OCI-LY7 (cell line): ENCODE data around the gene MYH10. TPM values are rescaled to one million over a fixed set of nuclear protein-coding genes. Genes with fewer than 3 reads are reported as not detected.
A peak's percentile ranks its signal among the peaks of the same experiment; 100 is the strongest.

Experiments used
- BruUV-seq: library from RNA; stranded (reverse); fragments of 400-500 nt; replicated peaks from 2 replicates; lab custom pipeline; 2021; lab: Mats Ljungman, UMichigan
- CTCF ChIA-PET: fragments of 300-600 bp; sonication (Branson Sonifier 250); formaldehyde crosslinking; loops from one replicate; lab custom pipeline; 2022; ENCODE audit warnings: antibody characterized with exemption; ENCODE audit not compliant: unreplicated experiment; lab: Charles Lee
- POLR2A ChIA-PET: fragments of 300-600 bp; sonication (Branson Sonifier 250); formaldehyde crosslinking; loops from one replicate; lab custom pipeline; 2022; ENCODE audit warnings: antibody characterized with exemption; lab: Charles Lee
- DNase-seq: peaks from one replicate; pipeline ENCODE4 v3.0.0-alpha.2; 2015; ENCODE audit warnings: low spot score
- H2AFZ ChIP-seq: fragments of 200-600 bp; sonication (generic), shearing (Covaris generic); 2 replicates; pipeline ENCODE4 v1.6.1; 2014; ENCODE audit warnings: mild to moderate bottlenecking, antibody characterized with exemption, low read length, moderate library complexity
- H3K27ac ChIP-seq: fragments of 200-600 bp; sonication (generic); 2 replicates; pipeline ENCODE4 v1.5.1; 2014; ENCODE audit warnings: mixed run types, low read depth, mild to moderate bottlenecking, moderate library complexity, low read length, inconsistent platforms; ENCODE audit not compliant: poor library complexity, severe bottlenecking
- H3K36me3 ChIP-seq: fragments of 200-600 bp; sonication (generic); 2 replicates; pipeline ENCODE4 v1.6.1; 2014; ENCODE audit warnings: mild to moderate bottlenecking, antibody characterized with exemption, low read length, moderate library complexity, mixed read lengths; ENCODE audit not compliant: insufficient read depth
- H3K4me1 ChIP-seq: fragments of 200-600 bp; sonication (generic); 2 replicates; pipeline ENCODE4 v1.5.1; 2014; ENCODE audit warnings: mild to moderate bottlenecking, low read length; ENCODE audit not compliant: insufficient read depth, poor library complexity, severe bottlenecking
- H3K4me2 ChIP-seq: fragments of 200-600 bp; sonication (generic); 2 replicates; pipeline ENCODE4 v1.6.1; 2014; ENCODE audit warnings: mild to moderate bottlenecking, low read length
- H3K4me3 ChIP-seq: fragments of 200-600 bp; sonication (generic); 2 replicates; pipeline ENCODE4 v1.5.1; 2014; ENCODE audit warnings: mild to moderate bottlenecking, low read depth, low read length; ENCODE audit not compliant: poor library complexity, severe bottlenecking
- H3K79me2 ChIP-seq: fragments of 200-600 bp; sonication (generic); 2 replicates; pipeline ENCODE4 v1.6.1; 2016; ENCODE audit warnings: low read depth, mild to moderate bottlenecking, low read length, moderate library complexity, mixed read lengths; ENCODE audit not compliant: insufficient read depth
- H3K9me2 ChIP-seq: fragments of 200-600 bp; sonication (generic); 2 replicates; pipeline ENCODE4 v1.6.1; 2016; ENCODE audit warnings: mild to moderate bottlenecking, low read length, mixed read lengths; ENCODE audit not compliant: insufficient read depth
- H3K9me3 ChIP-seq: fragments of 200-600 bp; sonication (generic); 2 replicates; pipeline ENCODE4 v1.6.1; 2014; ENCODE audit warnings: mild to moderate bottlenecking, mixed run types, low read length, mixed read lengths
- H4K20me1 ChIP-seq: fragments of 200-600 bp; sonication (generic); 2 replicates; pipeline ENCODE4 v1.6.1; 2014; ENCODE audit warnings: mild to moderate bottlenecking, antibody characterized with exemption, low read length, moderate library complexity, mixed read lengths; ENCODE audit not compliant: insufficient read depth
- EZH2phosphoT487 ChIP-seq: fragments of 200-600 bp; sonication (generic); IDR thresholded peaks from 2 replicates; pipeline ENCODE4 v1.6.1; 2018; ENCODE audit warnings: low read depth, borderline replicate concordance, mild to moderate bottlenecking, mixed run types, antibody characterized with exemption, low read length, moderate library complexity, mixed read lengths
- intact Hi-C: fragments of 100-400 bp; cut with micrococcal nuclease; formaldehyde crosslinking; loops from one replicate; pipeline ENCODE4 v1.10.0; 2022; ENCODE audit not compliant: unreplicated experiment
- total RNA-seq, 2 experiments: library from RNA; depleted of rRNA in 1 of 2; stranded (reverse); fragments of >200 nt in 1 of 2; shearing (Covaris generic) in 1 of 2; gene quantifications; 2 replicates each; pipeline ENCODE4 v1.2.3, GENCODE V29; 2014 to 2022
- TF ChIP-seq, protein P1 (sequence below): fragments of 200-600 bp; sonication (generic); conservative IDR thresholded peaks from 2 replicates; pipeline ENCODE4 v1.5.1; 2014; ENCODE audit warnings: mild to moderate bottlenecking, antibody characterized with exemption, low read length, moderate library complexity, mixed read lengths

Gene MYH10
- total RNA-seq, 2 experiments from 2014 or later: 41.9 to 60.4 TPM

DNA sequence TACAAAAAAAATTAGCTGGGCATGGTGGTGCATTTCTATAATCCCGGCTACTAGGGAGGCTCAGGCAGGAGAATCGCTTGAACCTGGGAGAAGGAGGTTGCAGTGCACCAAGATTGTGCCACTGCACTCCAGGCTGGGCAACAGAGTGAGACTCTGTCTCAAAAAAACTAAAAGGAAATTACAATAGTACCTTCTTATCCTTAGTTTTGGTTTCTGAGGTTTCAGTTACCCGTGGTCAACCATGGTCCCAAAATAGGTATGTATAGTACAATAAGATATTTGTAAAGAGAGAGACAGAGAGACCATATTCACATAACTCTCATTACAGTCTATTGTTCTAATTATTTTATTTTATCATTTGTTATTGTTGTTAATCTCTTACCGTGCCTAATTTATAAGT, 24.3 kb upstream of the MYH10 start:
- Histone ChIP-seq H3K79me2 (no peaks in the 10 kb centered on the region), H3K4me1 (no peaks in the 10 kb centered on the region), H3K4me3 (no peak overlapping the region), H3K9me2 (no peaks in the 10 kb centered on the region), H3K36me3 (no peaks in the 10 kb centered on the region), H2AFZ (no peak overlapping the region), H3K27ac (no peak overlapping the region), H3K9me3 (no peaks in the 10 kb centered on the region), H3K4me2 (no peak overlapping the region), H4K20me1 (no peaks in the 10 kb centered on the region)
- TF ChIP-seq, protein P1, sequence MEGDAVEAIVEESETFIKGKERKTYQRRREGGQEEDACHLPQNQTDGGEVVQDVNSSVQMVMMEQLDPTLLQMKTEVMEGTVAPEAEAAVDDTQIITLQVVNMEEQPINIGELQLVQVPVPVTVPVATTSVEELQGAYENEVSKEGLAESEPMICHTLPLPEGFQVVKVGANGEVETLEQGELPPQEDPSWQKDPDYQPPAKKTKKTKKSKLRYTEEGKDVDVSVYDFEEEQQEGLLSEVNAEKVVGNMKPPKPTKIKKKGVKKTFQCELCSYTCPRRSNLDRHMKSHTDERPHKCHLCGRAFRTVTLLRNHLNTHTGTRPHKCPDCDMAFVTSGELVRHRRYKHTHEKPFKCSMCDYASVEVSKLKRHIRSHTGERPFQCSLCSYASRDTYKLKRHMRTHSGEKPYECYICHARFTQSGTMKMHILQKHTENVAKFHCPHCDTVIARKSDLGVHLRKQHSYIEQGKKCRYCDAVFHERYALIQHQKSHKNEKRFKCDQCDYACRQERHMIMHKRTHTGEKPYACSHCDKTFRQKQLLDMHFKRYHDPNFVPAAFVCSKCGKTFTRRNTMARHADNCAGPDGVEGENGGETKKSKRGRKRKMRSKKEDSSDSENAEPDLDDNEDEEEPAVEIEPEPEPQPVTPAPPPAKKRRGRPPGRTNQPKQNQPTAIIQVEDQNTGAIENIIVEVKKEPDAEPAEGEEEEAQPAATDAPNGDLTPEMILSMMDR: no peak
- TF ChIP-seq EZH2phosphoT487: no peak
- no peak for DNase-seq
- ChIA-PET CTCF (no interaction called here), POLR2A (interaction anchor here (0.9 kb wide), 1 partner anchor 613 kb away, joined by 3 read pairs; no protein-coding TSS in a partner anchor)
- no TSS peak for BruUV-seq
- intact Hi-C loops: no loop called here

DNA sequence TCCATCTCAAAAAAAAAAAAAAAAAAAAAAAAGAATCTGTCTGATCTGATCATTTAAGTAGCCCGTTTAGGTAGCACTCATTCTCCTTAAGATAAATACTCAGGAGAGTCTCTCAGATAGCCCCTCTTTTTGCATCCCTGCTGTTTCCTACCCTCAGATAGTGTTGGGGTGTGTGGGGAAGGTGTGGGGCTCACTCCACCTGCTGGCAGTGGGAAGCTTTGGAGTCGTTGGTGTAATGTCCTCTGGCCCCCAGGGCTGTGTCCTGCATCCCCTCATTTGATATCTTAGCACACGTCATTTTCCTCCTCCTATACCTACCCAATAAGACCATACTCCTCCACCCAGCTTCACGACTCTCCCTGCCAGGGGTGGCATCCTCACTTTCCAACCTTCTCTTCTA, 20.5 kb upstream of the MYH10 start:
- Histone ChIP-seq H3K9me2 (no peaks in the 10 kb centered on the region), H2AFZ (no peak overlapping the region), H3K79me2 (no peaks in the 10 kb centered on the region), H3K9me3 (no peaks in the 10 kb centered on the region), H3K4me2 (no peak overlapping the region), H3K4me1 (no peaks in the 10 kb centered on the region), H3K36me3 (no peaks in the 10 kb centered on the region), H3K4me3 (no peak overlapping the region), H4K20me1 (no peaks in the 10 kb centered on the region), H3K27ac (no peak overlapping the region)
- ChIA-PET CTCF (interaction anchor here (0.6 kb wide), 1 partner anchor 55 kb away, joined by 3 read pairs; no protein-coding TSS in a partner anchor), POLR2A (no interaction called here)
- no peak for TF ChIP-seq EZH2phosphoT487
- TF ChIP-seq, protein P1: peak; percentile 25; the same call in 1 of the 2 replicates
- no TSS peak for BruUV-seq
- no peak for DNase-seq
- intact Hi-C loops: no loop called here

DNA sequence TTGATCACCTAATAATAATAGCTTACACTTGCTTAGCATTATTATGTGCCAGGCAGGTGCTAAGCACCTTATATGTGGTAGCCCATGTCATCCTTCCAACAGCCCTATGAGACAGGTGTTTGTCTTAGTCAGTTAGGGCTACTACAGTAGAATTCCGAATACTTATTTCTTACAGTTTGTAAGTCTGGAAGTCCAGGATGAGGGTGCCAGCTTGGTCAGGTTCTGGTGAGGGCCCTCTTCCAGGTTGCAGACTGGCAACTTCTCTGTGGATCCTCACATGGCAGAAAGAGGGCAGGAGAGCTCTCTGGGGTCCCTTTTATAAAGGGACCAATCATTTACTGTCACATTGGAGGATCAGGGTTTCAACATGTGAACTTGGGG, 19.6 kb upstream of the MYH10 start:
- Histone ChIP-seq H3K9me3 (no peaks in the 10 kb centered on the region), H3K9me2 (no peaks in the 10 kb centered on the region), H3K4me1 (no peaks in the 10 kb centered on the region), H3K4me3 (no peak overlapping the region), H4K20me1 (no peaks in the 10 kb centered on the region), H3K4me2 (no peak overlapping the region), H3K36me3 (no peaks in the 10 kb centered on the region), H3K27ac (no peak overlapping the region), H3K79me2 (no peaks in the 10 kb centered on the region), H2AFZ (no peak overlapping the region)
- TF ChIP-seq, protein P1: no peak
- TF ChIP-seq EZH2phosphoT487: no peak
- no TSS peak for BruUV-seq
- ChIA-PET CTCF (no interaction called here), POLR2A (no interaction called here)
- intact Hi-C loops: no loop called here
- DNase-seq: no peak
